GOT3 (cell line): ENCODE measurements around the gene MXD3.

Source experiments
- DNase-seq: peaks from one replicate; lab custom pipeline; 2025; ENCODE audit warnings: mixed read lengths; lab: John Stamatoyannopoulos, UW

MXD3 gene

GRCh38 chr5:177303121-177303924 is 8.4 kb downstream of the MXD3 start, which contains the start of the genes PRELID1 and RAB24:
Gene PRELID1, plus strand, starts transcription at chr5:177303799. Its CDS starts 187 bp downstream, at chr5:177303986.
Gene RAB24, minus strand, starts transcription at chr5:177303719. Its CDS starts 431 bp downstream, at chr5:177303288.
- DNase-seq, result peak; percentile 78

- no peak for DNase-seq
These were observed 9.2 kb downstream of the MXD3 start for GRCh38 chr5:177302354-177303110.

- DNase-seq, result no peak
These were observed 10.1 kb downstream of the MXD3 start for GRCh38 chr5:177301503-177302165.

GRCh38 chr5:177300951-177301350 is 10.7 kb downstream of the MXD3 start:
- DNase-seq, result no peak

GRCh38 chr5:177300236-177300880 is 11.3 kb downstream of the MXD3 start:
- DNase-seq, result no peak

- DNase-seq, result no peak
These were observed 12.0 kb downstream of the MXD3 start for GRCh38 chr5:177299697-177300096.

- no peak for DNase-seq
These were observed 13.8 kb downstream of the MXD3 start for GRCh38 chr5:177297922-177298321.

GRCh38 chr5:177296581-177296980 is 15.1 kb downstream of the MXD3 start:
- DNase-seq, result no peak

GRCh38 chr5:177295924-177296323 is 15.8 kb downstream of the MXD3 start:
- no peak for DNase-seq

- no peak for DNase-seq
These were observed 17.1 kb downstream of the MXD3 start for GRCh38 chr5:177294632-177295031.

- DNase-seq, result no peak
These were observed 17.7 kb downstream of the MXD3 start for GRCh38 chr5:177293819-177294581.

GRCh38 chr5:177291735-177292134 is 20.0 kb downstream of the MXD3 start:
- DNase-seq, result no peak

- no peak for DNase-seq
These were observed 20.7 kb downstream of the MXD3 start for GRCh38 chr5:177290816-177291596.

- DNase-seq, result no peak
These were observed 23.5 kb downstream of the MXD3 start for GRCh38 chr5:177288191-177288590.

- no peak for DNase-seq
These were observed 34.8 kb downstream of the MXD3 start for GRCh38 chr5:177276886-177277285.

- DNase-seq, result no peak
These were observed 35.8 kb downstream of the MXD3 start for GRCh38 chr5:177275883-177276282.

- DNase-seq, result no peak
These were observed 40.6 kb downstream of the MXD3 start for GRCh38 chr5:177271113-177271512.

- no peak for DNase-seq
These were observed 41.0 kb downstream of the MXD3 start for GRCh38 chr5:177270653-177271052.

GRCh38 chr5:177269976-177270375 is 41.7 kb downstream of the MXD3 start:
- no peak for DNase-seq

- DNase-seq, result no peak
These were observed 42.3 kb downstream of the MXD3 start for GRCh38 chr5:177269232-177269895.
